ENCODE measurements around the gene B4GALNT2.
"Not testable (repeated sequence)": the region's sequence is repeated elsewhere in the genome, so short reads cannot be mapped to it uniquely, and the experiment has no call there.

Gene B4GALNT2

GRCh38 chr17:49132699-49133364 is at the start of gene B4GALNT2:
Gene B4GALNT2 (plus strand): TSS chr17:49132769. CDS start chr17:49132793, 24 bp downstream.
- no peak for DNase-seq (ENCODE audit: low read depth)

GRCh38 chr17:49085046-49085445 is 47.5 kb upstream of the B4GALNT2 start:
- DNase-seq (ENCODE audit: low read depth): not testable (repeated sequence)

- DNase-seq (ENCODE audit: low read depth): no peak
Measured at GRCh38 chr17:49085565-49086315, 46.8 kb upstream of the B4GALNT2 start.

- no peak for DNase-seq (ENCODE audit: low read depth)
Measured at GRCh38 chr17:49086316-49086605, 46.3 kb upstream of the B4GALNT2 start.

GRCh38 chr17:49086649-49087048 is 45.9 kb upstream of the B4GALNT2 start:
- no peak for DNase-seq (ENCODE audit: low read depth)

- no peak for DNase-seq (ENCODE audit: low read depth)
Measured at GRCh38 chr17:49089094-49089493, 43.5 kb upstream of the B4GALNT2 start.

GRCh38 chr17:49090878-49091594 is 41.5 kb upstream of the B4GALNT2 start:
- no peak for DNase-seq (ENCODE audit: low read depth)

GRCh38 chr17:49093131-49093530 is 39.4 kb upstream of the B4GALNT2 start:
- no peak for DNase-seq (ENCODE audit: low read depth)

GRCh38 chr17:49100601-49101000 is 32.0 kb upstream of the B4GALNT2 start:
- DNase-seq (ENCODE audit: low read depth): no peak

GRCh38 chr17:49101054-49101534 is 31.5 kb upstream of the B4GALNT2 start:
- DNase-seq (ENCODE audit: low read depth): no peak

- not testable (repeated sequence) for DNase-seq (ENCODE audit: low read depth)
Measured at GRCh38 chr17:49103360-49103759, 29.2 kb upstream of the B4GALNT2 start.

- DNase-seq (ENCODE audit: low read depth): no peak
Measured at GRCh38 chr17:49104511-49105074, 28.0 kb upstream of the B4GALNT2 start.

GRCh38 chr17:49106321-49107210 is 26.0 kb upstream of the B4GALNT2 start:
- no peak for DNase-seq (ENCODE audit: low read depth)

GRCh38 chr17:49107211-49107557 is 25.4 kb upstream of the B4GALNT2 start:
- no peak for DNase-seq (ENCODE audit: low read depth)

GRCh38 chr17:49108318-49108717 is 24.3 kb upstream of the B4GALNT2 start:
- peak; percentile 22 for DNase-seq (ENCODE audit: low read depth)

- DNase-seq (ENCODE audit: low read depth): no peak
Measured at GRCh38 chr17:49110509-49110908, 22.1 kb upstream of the B4GALNT2 start.

- no peak for DNase-seq (ENCODE audit: low read depth)
Measured at GRCh38 chr17:49111934-49112333, 20.6 kb upstream of the B4GALNT2 start.

GRCh38 chr17:49112936-49113335 is 19.6 kb upstream of the B4GALNT2 start:
- no peak for DNase-seq (ENCODE audit: low read depth)

GRCh38 chr17:49114703-49115102 is 17.9 kb upstream of the B4GALNT2 start:
- no peak for DNase-seq (ENCODE audit: low read depth)

- DNase-seq (ENCODE audit: low read depth): no peak
Measured at GRCh38 chr17:49117587-49118230, 14.9 kb upstream of the B4GALNT2 start.

GRCh38 chr17:49120166-49120565 is 12.4 kb upstream of the B4GALNT2 start:
- no peak for DNase-seq (ENCODE audit: low read depth)

All from fibroblast of the conjunctiva (primary cell).